NCI-H1417 (cell line): ENCODE results near the gene USP7.
"Not testable (repeated sequence)": the region's sequence is repeated elsewhere in the genome, so short reads cannot be mapped to it uniquely, and the experiment has no call there.

Experiments
- DNase-seq, 3 experiments: peaks; one replicate each; lab custom pipeline; 2025; lab: John Stamatoyannopoulos, UW

Gene USP7

DNA sequence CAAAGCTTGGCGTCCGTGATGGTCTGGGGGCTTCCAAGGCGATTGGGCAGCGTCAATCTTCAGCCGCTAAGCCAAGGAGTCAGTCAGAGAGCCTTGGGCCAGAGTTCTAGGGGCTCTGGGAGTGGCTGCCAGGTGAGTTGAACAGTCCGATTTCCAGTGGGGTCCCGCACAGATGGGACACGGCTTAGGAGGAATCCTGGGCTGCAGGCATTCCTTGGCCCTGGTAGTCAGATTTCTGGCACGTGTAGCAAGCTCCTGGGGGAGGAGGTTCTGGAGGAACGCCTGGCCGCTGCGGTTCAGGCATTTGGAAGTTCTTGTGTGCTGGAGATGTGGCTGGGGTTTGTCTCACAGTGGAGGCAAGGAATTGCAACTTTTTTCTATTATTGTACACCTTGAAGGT, 120.4 kb downstream of the USP7 start:
- not testable (repeated sequence) for DNase-seq
